ENCODE data around the gene TBC1D8.

GRCh38 chr2:101114268-101114783 is 36.9 kb downstream of the TBC1D8 start:
- TF ChIP-seq, protein P1, sequence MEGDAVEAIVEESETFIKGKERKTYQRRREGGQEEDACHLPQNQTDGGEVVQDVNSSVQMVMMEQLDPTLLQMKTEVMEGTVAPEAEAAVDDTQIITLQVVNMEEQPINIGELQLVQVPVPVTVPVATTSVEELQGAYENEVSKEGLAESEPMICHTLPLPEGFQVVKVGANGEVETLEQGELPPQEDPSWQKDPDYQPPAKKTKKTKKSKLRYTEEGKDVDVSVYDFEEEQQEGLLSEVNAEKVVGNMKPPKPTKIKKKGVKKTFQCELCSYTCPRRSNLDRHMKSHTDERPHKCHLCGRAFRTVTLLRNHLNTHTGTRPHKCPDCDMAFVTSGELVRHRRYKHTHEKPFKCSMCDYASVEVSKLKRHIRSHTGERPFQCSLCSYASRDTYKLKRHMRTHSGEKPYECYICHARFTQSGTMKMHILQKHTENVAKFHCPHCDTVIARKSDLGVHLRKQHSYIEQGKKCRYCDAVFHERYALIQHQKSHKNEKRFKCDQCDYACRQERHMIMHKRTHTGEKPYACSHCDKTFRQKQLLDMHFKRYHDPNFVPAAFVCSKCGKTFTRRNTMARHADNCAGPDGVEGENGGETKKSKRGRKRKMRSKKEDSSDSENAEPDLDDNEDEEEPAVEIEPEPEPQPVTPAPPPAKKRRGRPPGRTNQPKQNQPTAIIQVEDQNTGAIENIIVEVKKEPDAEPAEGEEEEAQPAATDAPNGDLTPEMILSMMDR (IDR thresholded peaks at IDR 0.05; ENCODE audit: control extremely low read depth in 1 of 3, insufficient read depth in 1 of 3, low read depth in 1 of 3, low read length in 3 of 3): no peak
- TF ChIP-seq EZH2 (IDR thresholded peaks at IDR 0.05; ENCODE audit: low read depth, low read length, severe bottlenecking) (no peak), BRCA1 (IDR thresholded peaks at IDR 0.05; ENCODE audit: low read depth, low read length) (no peak), POLR2A (IDR thresholded peaks at IDR 0.05; ENCODE audit: control extremely low read depth in 1 of 2, low read depth in 2 of 2, low read length in 2 of 2) (no peak), POLR2AphosphoS5 (IDR thresholded peaks at IDR 0.05; ENCODE audit: low read depth, low read length) (no peak), GABPA (IDR thresholded peaks at IDR 0.05; ENCODE audit: borderline replicate concordance, insufficient read depth, low read length) (no peak), RAD21 (IDR thresholded peaks at IDR 0.05 in 1 of 2, conservative IDR thresholded peaks at IDR 0.05 in 1 of 2; ENCODE audit: low read depth in 2 of 2, low read length in 2 of 2) (no peak), CREB1 (IDR thresholded peaks at IDR 0.05) (no peak), SP1 (IDR thresholded peaks at IDR 0.05; ENCODE audit: low read depth, low read length) (no peak), CHD7 (IDR thresholded peaks at IDR 0.05; ENCODE audit: insufficient replicate concordance, low read length) (no peak)
- TF ChIP-seq, protein P2, sequence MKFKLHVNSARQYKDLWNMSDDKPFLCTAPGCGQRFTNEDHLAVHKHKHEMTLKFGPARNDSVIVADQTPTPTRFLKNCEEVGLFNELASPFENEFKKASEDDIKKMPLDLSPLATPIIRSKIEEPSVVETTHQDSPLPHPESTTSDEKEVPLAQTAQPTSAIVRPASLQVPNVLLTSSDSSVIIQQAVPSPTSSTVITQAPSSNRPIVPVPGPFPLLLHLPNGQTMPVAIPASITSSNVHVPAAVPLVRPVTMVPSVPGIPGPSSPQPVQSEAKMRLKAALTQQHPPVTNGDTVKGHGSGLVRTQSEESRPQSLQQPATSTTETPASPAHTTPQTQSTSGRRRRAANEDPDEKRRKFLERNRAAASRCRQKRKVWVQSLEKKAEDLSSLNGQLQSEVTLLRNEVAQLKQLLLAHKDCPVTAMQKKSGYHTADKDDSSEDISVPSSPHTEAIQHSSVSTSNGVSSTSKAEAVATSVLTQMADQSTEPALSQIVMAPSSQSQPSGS (IDR thresholded peaks at IDR 0.05; ENCODE audit: low read length): no peak
